GM19467 (cell line): ENCODE measurements around the gene SAMD4A.
"Not testable (repeated sequence)": the region's sequence is repeated elsewhere in the genome, so short reads cannot be mapped to it uniquely, and the experiment has no call there.

Experiments
- ATAC-seq: cut with Tn5 transposase; IDR thresholded peaks from one replicate; pipeline ENCODE4 v1.9.1; 2021; ENCODE audit warnings: mild to moderate bottlenecking, moderate library complexity; ENCODE audit not compliant: unreplicated experiment

The SAMD4A gene

DNA sequence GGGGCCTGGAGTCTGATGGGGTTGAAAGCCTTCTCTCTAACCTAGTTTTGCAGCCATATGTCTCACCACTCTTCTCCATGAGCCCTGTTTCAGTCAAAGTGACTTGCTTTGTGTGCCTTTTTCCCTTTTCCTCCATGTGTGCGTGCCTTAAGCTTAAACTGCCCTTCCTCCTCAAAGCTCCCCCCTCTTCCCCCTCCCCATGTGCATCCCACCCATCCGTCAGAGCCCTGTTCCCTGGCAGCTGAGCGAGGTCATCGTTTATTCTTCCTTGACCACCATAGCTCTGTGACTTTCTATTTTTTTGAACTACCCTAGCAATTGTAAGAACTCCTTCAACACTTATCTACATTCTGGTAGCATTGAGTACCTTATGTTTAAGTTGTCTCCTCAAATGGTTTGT, 24.9 kb downstream of the SAMD4A start:
- no peak for ATAC-seq

DNA sequence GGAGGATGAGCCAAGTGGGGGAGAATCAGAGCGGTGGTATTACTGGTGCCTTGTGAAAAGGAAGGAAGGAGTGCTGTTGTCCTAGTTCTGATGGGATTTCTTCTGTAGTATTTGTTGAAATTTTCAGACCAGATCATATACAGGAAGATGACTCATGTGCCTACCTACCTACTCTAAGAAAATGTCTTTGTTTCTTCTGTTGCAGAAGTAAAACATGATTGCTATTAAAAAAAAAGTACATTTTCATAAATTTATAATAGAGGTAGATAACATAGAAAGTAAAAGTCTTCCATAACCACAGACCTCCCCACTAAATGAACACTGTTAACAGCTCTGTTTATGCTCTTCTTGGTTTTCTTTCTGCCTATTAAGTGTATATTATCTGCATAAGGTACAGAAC, 26.9 kb downstream of the SAMD4A start:
- ATAC-seq, result no peak

DNA sequence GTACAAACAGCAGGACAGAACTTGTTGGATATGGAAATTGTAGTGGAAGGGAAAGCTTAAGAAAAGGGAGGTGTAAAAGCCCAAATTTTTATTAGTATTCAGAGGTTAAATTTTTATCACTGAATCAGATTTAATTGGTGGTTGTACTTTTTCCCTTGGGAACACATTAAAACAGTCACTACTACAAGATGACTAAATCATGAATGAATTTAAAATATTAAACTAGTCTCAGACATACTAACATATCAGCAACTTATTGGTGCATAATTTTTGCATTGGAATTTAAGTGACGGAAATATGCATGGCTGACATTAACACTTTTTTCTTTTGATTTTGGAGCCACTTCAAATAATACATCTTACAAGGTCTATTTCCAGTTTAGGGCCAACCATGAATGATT, 27.6 kb downstream of the SAMD4A start:
- no peak for ATAC-seq

DNA sequence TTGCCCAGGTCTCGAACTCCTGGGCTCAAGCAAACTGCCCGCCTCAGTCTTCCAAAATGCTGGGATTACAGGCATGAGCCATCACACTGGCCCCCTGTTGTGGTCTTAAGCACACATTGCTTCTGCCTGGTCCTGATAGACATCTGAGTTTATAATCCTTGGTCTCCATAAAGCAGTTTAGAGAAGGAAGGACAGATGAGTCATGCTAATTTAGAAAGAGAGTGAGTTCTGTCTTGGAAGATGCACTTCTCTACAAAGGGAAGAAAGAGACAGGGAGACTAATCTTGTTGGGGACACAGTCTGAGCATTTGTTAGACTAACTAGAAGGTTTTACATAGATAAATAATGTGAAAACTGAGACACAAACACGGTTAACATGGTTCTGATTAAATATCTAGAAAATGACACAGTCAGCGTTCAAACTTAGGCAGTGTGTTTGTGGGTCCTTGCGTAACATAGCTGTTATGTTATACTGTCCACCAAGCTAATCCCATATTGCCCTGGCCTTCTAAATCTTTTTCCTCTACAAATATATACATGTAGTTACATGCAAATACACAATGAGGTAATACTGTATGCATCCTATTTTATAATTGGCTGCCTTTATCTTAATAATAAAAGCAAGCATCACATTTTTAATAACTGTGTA, 31.0 kb downstream of the SAMD4A start:
- no peak for ATAC-seq

DNA sequence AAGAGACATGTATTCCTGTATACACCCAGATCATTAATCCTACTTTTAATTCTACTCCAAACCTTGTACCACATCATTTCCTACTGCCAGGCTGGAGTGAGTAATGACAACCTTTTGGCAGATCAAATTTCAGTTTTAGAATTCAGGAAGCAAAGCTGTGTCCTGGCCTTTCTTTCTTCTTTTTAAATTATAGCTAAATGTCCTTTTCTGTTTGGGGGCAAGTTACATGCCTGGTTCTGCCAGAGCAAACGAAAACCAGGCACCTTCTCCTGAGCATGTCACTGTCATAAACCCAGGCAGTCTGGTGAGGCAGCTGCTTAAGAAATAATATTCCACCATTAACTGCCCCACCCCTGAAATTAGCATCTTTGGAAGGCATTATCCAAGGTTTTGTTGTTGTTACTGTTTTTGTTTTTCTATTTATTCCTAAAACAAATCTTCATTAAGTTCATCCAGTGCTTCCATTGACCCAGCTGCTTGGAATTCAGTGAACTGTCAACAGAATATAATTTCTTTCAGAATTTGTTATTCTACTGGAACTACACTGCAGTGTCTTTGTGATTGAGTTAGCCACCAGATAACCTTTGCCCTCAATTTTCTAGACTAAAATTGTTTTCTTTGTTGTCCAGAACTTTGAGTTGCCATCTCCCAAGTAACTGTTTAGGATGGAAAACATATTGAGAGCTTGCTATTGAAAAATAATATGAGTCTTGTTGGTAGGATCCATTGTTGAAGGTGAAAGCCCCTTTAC, 33.2 kb downstream of the SAMD4A start:
- ATAC-seq, result no peak

DNA sequence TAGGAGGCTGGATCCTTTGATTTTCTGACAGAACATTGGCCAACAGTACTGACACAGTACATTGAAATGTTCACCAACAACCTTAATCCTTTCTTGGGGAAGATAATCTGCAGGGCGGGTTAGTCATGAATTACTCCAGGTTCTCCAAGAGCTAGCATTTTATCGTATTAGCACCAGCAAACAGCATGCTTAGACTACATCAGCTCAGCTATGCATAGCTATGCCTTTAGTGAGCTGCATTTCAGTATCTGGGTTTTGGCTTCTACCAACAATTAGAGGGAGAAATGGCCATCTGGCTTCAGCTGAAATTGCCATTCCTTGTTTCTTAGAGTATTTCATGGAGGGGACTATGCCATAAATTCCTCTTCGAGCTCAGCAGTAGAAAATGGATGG, 33.8 kb downstream of the SAMD4A start:
- no peak for ATAC-seq

DNA sequence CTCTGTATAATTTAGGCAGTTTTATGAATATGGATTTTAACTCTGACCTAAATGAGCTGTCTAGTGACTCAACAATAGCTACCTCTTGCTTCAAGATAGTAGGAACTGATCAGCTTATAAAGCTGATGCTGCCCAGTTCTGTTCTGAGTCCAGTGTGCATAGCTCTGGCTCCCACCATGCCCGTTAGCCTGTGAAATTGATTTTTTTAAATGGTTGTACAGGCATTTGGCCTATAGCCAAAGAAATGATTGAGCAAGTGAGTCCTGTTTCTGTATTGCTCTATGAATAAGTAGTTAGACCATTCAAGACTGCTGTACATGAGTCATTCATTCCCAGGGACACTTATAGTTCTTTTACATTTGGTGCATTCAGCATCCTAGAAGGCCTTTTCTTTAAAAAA, 36.4 kb downstream of the SAMD4A start:
- no peak for ATAC-seq

DNA sequence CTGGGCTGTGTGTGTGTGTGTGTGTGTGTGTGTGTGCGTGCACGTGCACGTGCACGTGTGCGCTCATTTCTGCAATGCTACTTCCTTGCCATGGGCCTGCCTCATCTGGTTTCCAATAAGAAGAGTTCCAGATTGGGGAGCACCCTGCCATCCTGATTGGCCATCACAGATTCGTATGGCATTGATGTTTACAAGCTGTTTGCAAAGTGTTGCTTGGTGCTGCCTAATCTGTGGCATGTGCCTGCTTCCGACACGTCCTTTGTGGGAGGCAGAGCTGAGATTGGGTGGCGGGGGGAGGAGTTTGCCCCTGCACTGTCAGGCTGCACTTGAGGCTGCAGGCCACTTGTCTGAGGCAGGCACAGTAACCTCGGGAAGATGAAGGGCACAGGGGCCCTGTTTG, 39.2 kb downstream of the SAMD4A start:
- ATAC-seq, result no peak

DNA sequence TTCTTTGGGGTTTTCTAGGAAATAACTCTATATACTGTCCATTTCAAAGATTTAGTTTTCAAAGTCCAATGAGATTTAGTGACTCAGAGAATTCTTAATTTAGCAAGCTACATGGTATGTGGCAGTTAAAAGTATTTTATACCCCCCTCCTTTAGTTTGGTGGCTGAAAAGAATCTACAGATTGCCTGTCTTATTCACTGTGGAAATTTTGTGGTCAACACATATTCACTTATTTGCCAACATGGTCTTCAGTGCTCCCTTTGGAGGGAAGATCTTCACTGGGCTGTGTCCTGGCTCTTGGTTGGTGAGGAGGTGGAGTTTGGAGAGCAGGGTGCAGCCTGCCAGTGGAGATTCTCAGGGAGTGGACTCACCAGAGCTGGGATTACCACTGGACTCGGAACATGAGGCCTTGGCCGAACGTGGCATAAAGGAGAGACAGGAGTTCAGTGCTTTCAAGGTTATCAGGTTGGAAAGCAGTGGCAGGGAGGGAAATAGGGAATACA, 39.8 kb downstream of the SAMD4A start:
- ATAC-seq, result no peak

DNA sequence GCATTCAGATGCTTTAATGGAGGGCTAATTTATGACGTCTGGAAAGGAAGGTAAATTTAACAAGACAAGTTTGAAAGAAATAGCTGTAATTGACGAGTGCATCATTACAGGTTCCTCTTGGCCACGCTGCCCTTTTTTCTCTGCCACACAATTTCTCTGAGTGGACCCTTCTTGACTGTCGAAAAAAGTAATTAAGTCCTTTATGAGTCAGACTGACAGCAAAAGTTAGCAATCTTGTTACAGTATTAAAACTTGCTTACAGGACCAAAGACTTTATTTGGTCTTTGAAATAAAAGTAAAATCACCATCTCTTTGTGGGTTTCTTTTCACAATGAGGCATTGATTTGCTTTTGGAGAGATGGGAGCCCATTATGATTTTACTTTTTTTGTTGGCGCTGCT, 42.6 kb downstream of the SAMD4A start:
- no peak for ATAC-seq

DNA sequence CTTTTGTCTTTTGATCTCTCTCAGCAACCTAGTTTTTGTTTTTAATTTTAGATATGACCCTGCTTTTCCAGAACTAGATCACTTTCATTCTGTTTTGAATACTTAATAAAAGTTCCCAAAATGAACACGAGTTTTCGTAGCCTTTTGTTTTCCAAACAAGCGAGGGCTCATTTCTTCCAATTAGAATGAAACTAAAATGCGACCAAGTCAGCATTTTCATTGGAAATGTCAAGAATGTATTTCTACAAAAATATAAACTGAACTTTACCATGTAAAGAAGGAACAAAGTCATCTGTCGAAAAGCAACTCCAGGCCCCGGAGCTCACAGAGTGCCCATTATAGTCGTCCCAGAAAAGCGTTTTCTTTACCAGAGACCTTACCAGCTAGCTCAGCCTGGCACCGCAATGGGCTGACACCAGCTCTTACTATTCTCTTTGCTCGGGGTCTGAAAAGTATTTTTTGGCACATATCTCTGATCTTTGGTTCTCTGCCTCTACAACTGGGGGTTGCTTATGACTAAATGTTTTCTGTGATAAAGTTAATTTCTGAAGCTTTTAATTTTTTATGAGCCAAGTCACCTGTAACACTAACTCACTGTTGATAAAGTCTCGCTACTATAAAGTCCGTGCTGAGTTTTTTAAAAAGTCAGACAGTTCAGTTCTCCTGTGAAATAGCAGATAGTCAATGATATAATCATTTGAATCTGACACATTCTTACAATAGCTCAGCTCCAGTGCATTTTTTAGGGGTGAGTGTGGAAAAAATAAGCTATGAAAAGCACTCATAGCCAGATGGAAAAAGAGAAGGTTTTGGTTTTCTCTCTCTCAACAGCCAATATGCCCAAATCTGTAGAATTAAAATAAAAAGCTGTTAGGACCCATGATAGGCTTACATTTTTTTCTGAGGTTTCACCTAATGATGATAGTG, 43.4 kb downstream of the SAMD4A start:
- no peak for ATAC-seq

DNA sequence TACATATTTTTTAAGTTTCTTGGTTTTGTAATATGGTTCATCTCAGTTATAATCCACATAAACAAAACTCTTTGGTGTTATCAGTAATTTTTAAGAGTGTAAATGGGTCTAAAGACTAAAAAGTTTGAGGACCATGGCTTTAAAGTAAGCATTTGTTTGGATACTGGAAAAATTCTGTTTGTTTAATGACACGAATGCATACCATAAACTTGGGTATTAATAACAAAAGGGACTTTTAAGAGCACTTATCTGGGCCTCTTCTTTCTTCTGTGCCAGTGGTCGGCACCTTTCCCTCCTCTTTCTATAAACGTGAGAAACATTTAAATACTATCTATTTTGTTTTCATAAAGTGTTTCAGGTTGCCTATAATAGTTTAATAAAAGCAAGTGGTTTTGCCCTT, 47.4 kb downstream of the SAMD4A start:
- no peak for ATAC-seq

DNA sequence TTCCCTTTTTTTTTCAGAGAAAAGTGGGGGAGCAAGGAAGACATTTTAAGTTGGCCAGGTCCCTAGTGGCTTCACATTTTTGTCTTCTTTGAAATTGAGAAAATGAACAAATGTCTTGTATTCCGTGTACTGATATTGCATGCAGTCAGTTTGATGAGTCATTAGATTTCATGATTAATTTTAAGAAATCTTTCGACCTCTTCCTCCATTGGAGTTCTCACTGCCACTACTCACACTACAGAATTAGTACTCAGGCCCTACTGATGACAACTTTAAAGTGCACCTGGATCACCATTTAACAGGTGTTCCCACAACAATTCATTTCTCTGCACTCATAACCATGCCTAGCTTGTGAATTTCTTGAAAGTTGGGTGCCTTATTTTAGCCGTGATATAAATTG, 50.5 kb downstream of the SAMD4A start:
- ATAC-seq, result no peak

DNA sequence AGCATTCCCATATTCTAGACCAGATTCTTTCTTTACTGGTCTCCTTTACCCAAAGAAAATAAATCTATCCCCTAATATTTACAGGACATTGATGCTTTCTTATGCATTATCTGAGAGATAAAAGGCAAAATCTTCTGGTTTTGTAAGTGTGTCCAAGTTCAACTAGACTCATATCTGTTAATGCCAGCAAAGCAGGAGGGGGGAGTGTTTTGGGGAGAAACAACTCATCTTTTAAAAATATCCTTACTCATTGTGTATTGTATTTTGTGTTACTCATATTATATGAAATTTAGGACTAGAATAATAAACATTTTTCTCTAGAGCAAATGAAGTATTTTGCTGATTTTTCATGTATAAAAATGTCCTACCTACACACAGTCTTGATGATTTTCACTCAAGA, 54.8 kb downstream of the SAMD4A start:
- no peak for ATAC-seq

DNA sequence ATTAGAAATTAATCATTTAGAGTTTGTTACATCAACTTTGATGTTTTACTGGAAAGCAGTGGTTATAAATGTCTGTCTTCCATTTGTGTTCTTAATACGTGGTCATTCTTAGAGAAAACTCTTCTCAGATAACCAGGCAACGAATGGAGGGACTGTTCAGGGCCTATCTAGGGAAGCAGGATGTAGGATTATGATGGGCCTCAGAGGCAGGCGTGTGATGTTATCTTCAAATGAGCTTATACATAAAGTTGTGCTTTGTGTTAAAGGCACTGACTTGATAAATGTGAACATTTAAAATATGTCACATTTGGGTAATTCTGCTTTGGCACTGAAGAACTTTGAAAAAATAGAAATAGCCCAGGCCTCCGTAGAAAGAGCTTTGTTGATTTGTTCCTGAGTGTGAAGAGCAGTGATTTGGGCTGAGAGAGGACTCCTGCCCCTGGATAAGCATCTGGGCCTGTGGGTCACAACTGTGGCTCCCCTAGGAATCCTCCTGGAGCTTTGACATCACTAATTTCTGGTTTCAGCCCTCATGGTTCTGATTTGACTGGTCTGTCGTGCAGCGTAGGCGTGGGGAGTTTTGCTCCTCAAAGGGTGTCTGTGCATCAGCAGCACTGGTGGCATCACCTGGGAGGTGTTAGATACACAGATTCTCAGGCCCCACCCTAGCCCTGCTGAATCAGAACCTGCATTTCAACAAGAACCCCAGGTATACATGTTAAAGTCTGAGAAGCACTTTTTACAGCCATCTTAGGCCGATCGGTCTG, 55.4 kb downstream of the SAMD4A start:
- peak; percentile 60 for ATAC-seq

DNA sequence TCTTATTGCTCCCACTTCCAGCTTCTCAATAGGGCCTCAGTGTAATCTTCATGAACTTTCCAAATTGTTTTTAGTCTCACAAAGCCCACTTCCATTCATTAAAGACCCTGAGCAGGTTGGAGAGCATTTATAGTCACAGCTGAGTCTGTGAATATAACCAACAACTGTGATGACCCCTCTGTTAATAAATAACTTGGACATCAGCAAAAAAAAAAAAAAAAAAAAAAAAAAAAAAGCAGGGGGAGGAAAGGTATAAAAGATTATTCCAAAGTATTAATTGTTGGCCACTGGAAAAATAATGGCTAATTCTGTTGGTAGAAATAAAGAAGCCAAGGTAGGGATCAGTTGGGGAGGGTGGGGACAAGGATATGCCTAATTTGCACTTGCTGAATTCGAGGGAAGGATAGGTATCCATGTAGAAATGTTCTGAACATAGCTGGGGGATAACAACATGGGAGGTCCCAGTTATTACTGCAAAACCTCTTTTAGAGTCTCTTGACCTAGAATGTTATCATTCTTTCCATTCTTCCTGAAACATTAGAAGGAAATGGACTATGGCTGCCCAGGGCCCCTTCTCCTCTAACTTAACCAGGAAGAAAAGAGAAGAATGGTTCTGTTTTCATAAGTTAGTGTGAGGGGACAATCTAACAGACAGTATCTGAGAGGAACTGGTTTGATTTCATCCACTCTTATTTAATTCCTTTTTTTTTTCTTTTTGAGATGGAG, 56.5 kb downstream of the SAMD4A start:
- ATAC-seq, result no peak

DNA sequence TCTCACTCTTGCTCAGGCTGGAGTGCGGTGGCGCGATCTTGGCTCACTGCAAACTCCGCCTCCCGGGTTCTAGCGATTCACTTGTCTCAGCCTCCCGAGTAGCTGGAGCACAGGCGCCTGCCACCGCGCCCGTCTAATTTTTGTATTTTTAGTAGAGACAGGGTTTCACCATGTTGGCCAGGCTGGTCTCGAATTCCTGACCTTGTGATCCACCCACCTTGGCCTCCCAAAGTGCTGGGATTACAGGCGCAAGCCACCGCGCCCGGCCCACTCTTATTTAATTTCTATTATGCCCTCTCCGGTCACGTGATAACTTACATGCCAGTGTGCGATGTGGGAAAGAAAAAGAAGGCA, 57.1 kb downstream of the SAMD4A start:
- not testable (repeated sequence) for ATAC-seq

DNA sequence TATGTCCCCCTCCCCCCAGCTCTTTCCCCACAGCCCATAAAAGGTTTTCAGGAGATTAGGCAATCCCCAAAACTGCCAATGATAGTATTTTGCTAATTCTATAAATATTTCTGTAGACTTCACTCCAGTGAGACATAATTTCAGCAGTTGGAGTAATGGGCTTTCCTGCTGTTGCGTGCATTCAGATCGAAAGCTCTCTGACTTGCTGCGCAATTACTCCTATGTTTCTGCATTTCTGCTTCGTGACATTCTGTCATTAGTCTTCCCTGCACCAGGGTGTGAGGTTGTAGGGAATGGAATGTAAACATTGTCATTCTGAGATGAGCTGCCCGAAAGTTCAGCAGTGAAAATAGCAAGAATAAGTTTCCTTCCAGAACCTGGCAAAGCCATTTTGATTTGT, 58.2 kb downstream of the SAMD4A start:
- no peak for ATAC-seq

DNA sequence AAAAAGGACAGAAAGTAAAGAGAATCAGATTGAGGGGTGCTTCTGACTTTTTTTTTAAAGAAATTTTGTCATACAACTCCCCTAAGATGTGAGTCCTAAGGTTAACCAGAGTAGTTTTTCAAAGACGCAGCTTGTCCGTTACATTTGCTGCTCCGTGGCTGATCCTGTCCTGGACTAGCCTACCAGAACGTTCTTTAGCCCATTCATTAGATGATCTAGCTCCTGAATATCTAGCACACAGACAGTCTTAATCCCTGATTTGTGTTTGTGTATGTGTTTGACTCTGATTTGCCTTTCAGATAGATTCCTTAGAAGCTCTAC, 60.3 kb downstream of the SAMD4A start:
- ATAC-seq, result no peak
